ENCODE results near the gene FAM240B. TPM values are rescaled to one million over a fixed set of nuclear protein-coding genes. Genes with fewer than 3 reads are reported as not detected.

Gene FAM240B
- total and polyA plus RNA-seq, 9 of the 15 experiments (the other 6 are each of a cell fraction or from before 2014, with no cell fraction given) = not detected

- no peaks in the 10 kb centered on the region for H3K36me3 ChIP-seq (ENCODE audit: control insufficient read depth, insufficient read depth, low read length)
- in situ Hi-C loops (cut with MboI) = no loop called here
- intact Hi-C loops (cut with micrococcal nuclease) = loop anchor here (5.0 to 10.0 kb wide), 2 partner anchors 41 to 47 kb away; no protein-coding TSS in a partner anchor
- POLR2A ChIA-PET = no interaction called here
- WGBS (ENCODE audit: insufficient coverage, low coverage, missing lambda C conversion rate) = 0% methylated on average over 1 of the region's 1 CpG
- no peaks in the 10 kb centered on the region for H3K4me1 ChIP-seq (replicated peaks in 1 of 2; ENCODE audit: control insufficient read depth in 2 of 2, insufficient read depth in 2 of 2, low read length in 2 of 2)
- H2AFZ ChIP-seq (ENCODE audit: low read depth, low read length) = no peak overlapping the region
- no peak overlapping the region for H3K4me2 ChIP-seq (ENCODE audit: insufficient read depth, low read length)
- no TSS peak for BruUV-seq (replicated peaks)
- no peak overlapping the region for H3K9ac ChIP-seq (ENCODE audit: insufficient read depth in 1 of 2, low read depth in 2 of 2, low read length in 2 of 2)
- H3K4me3 ChIP-seq = no peak overlapping the region
- ATAC-seq = no peak
- H3K27me3 ChIP-seq (ENCODE audit: control insufficient read depth in 2 of 2, insufficient read depth in 2 of 2, low read length in 2 of 2) = no peaks in the 10 kb centered on the region
- H3K27ac ChIP-seq (ENCODE audit: extremely low read depth, low read depth, low read length) = no peak overlapping the region
- no peak for FAIRE-seq
- H3K9me3 ChIP-seq (replicated peaks; ENCODE audit: control insufficient read depth, insufficient read depth, low read depth, low read length) = no peaks in the 10 kb centered on the region
- H4K20me1 ChIP-seq (replicated peaks; ENCODE audit: control insufficient read depth, insufficient read depth, low read length) = no peaks in the 10 kb centered on the region
- CTCF ChIA-PET (ENCODE audit: low intra/inter-chr PET ratio) = no interaction called here
- no peaks in the 10 kb centered on the region for H3K79me2 ChIP-seq (ENCODE audit: control insufficient read depth, insufficient read depth, low read length)
- no peak for DNase-seq (ENCODE audit: extremely low read depth in 1 of 4, low spot score in 3 of 4)
- H3K9me1 ChIP-seq (ENCODE audit: control insufficient read depth, insufficient read depth, low read length) = no peaks in the 10 kb centered on the region
- no peak for TF ChIP-seq NBN (IDR thresholded peaks at IDR 0.05; ENCODE audit: low read depth)
- no peak for TF ChIP-seq SAP30 (IDR thresholded peaks at IDR 0.05; ENCODE audit: borderline replicate concordance, insufficient read depth, low read depth, low read length, poor library complexity, severe bottlenecking)
- TF ChIP-seq NFXL1 (CRISPR knock-in tag; IDR thresholded peaks at IDR 0.05) = no peak
- TF ChIP-seq SMAD1 (IDR thresholded peaks at IDR 0.05; ENCODE audit: low read depth, low read length, partially characterized antibody) = no peak
- TF ChIP-seq TSHZ1 (CRISPR knock-in tag; IDR thresholded peaks at IDR 0.05) = no peak
- no peak for TF ChIP-seq POLR2AphosphoS5 (IDR thresholded peaks at IDR 0.05; ENCODE audit: control insufficient read depth, insufficient read depth, low read depth, low read length)
- no peak for TF ChIP-seq IRF9 (tag; IDR thresholded peaks at IDR 0.05)
- TF ChIP-seq U2AF2 (optimal IDR thresholded peaks at IDR 0.05; ENCODE audit: low read depth, low read length) = no peak
- no peak for TF ChIP-seq ZBTB11 (CRISPR knock-in tag; IDR thresholded peaks at IDR 0.05)
- TF ChIP-seq DEAF1 (CRISPR knock-in tag; IDR thresholded peaks at IDR 0.05) = no peak
- TF ChIP-seq RNF2 (IDR thresholded peaks at IDR 0.05) = no peak
- no peak for TF ChIP-seq CBX8 (IDR thresholded peaks at IDR 0.05; ENCODE audit: borderline replicate concordance, extremely low read depth, low read depth, low read length, poor library complexity, severe bottlenecking)
These were observed 1.8 kb downstream of the FAM240B start for GRCh38 chr9:38718148-38718547.

Data from K562 (cell line).